GM12878 (cell line): Measurements from ENCODE around the gene CDK11A.
"Not testable (repeated sequence)": the region's sequence is repeated elsewhere in the genome, so short reads cannot be mapped to it uniquely, and the experiment has no call there.

ENCODE experiments used
- CTCF ChIP-seq, 3 experiments: IDR thresholded peaks in 2 of 3; conservative IDR thresholded peaks in 1 of 3; 2 replicates each; pipeline ENCODE4 v1.5.1; 2011; ENCODE audit warnings: low read depth in 3 of 3, low read length in 3 of 3, mild to moderate bottlenecking in 3 of 3, control low read depth in 2 of 3, moderate library complexity in 2 of 3, inconsistent platforms in 1 of 3, mixed read lengths in 1 of 3; ENCODE audit not compliant: control insufficient read depth in 2 of 3, insufficient read depth in 1 of 3; ENCODE audit errors: extremely low read depth in 1 of 3
- FOS ChIP-seq: IDR thresholded peaks from 3 replicates; pipeline ENCODE4 v1.6.1; 2011; ENCODE audit warnings: borderline replicate concordance; ENCODE audit not compliant: insufficient read length; ENCODE audit errors: extremely low read depth
- RB1 ChIP-seq: fragments of 450-650 bp; formaldehyde crosslinking; IDR thresholded peaks from 2 replicates; pipeline ENCODE4 v1.6.1; 2017; ENCODE audit warnings: mild to moderate bottlenecking, borderline replicate concordance

DNA sequence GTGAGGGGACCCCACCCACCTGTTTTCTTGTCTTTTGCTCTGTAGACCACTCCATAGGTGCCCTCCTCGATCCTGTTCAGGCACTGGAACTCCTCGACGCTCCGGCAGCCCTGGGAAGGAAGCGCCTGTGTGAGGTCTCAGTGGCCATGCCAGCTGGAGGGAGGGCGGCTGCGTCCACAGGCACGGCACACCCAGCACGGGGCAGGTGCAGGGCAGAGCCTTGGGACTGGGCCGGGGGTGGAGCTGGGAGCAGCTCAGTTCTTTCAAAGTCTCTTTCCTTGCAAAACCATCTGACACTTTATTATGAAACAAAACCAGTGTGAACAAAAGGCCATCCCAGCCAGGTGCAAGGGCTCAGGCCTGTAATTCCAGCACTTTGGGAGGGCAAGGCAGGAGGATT lies 18.5 kb downstream of the CDK11A start:
- not testable (repeated sequence) for TF ChIP-seq CTCF (IDR thresholded peaks at IDR 0.05 in 2 of 3, conservative IDR thresholded peaks at IDR 0.05 in 1 of 3; ENCODE audit: control insufficient read depth in 2 of 3, extremely low read depth in 1 of 3, insufficient read depth in 1 of 3, low read depth in 3 of 3, low read length in 3 of 3); RB1; FOS
